Left ventricle myocardium superior (tissue), 1 donor: ENCODE results near the gene CEP41. TPM values are rescaled to one million over a fixed set of nuclear protein-coding genes. Genes with fewer than 3 reads are reported as not detected.
"Not testable (repeated sequence)": the region's sequence is repeated elsewhere in the genome, so short reads cannot be mapped to it uniquely, and the experiment has no call there.

ENCODE experiments used
- ATAC-seq: fragments of 200-7000 bp; cut with Tn5 transposase; one replicate; pipeline ENCODE4 v1.9.1; 2020; ENCODE audit warnings: mild to moderate bottlenecking, moderate library complexity
- DNase-seq: peaks from one replicate; pipeline ENCODE4 v3.0.0-alpha.2; 2020
- intact Hi-C: fragments of 100-400 bp; cut with micrococcal nuclease; formaldehyde crosslinking; loops from one replicate; pipeline ENCODE4 v1.11.0; 2022
- total RNA-seq: library from RNA; stranded (reverse); fragmentation: NEBNext Ultra II Directional; extraction: Animal tissue kit (Norgen Biotek cat#: 25700); gene quantifications from one replicate; pipeline ENCODE4 v1.2.1, GENCODE V29; 2021
- donor health status: DM: no; HTN: yes; CAD: no; lungs with severe emphysema.

The CEP41 gene
- total RNA-seq, 1 donor from 2014 or later = 4.9 TPM

GRCh38 chr7:130468612-130469011 is 27.8 kb upstream of the CEP41 start:
- no peak for ATAC-seq

GRCh38 chr7:130463553-130464434 is 23.0 kb upstream of the CEP41 start:
- ATAC-seq (no peak), DNase-seq (no peak)
- intact Hi-C loops = no loop called here

More at GRCh38 chr7:130468612-130469011, 27.8 kb upstream of the CEP41 start:
- DNase-seq = no peak
- intact Hi-C loops = no loop called here

GRCh38 chr7:130461272-130461671 is 20.5 kb upstream of the CEP41 start:
- ATAC-seq (no peak), DNase-seq (no peak)
- intact Hi-C loops = no loop called here

GRCh38 chr7:130458257-130458656 is 17.4 kb upstream of the CEP41 start:
- DNase-seq = no peak
- ATAC-seq = no peak
- intact Hi-C loops = no loop called here

GRCh38 chr7:130454959-130455358 is 14.1 kb upstream of the CEP41 start:
- DNase-seq = no peak
- ATAC-seq = no peak
- intact Hi-C loops = no loop called here

- no peak for ATAC-seq
- intact Hi-C loops = no loop called here
Measured at GRCh38 chr7:130452951-130453350, 12.1 kb upstream of the CEP41 start.

GRCh38 chr7:130451344-130451743 is 10.5 kb upstream of the CEP41 start:
- intact Hi-C loops, ATAC-seq, DNase-seq: not testable (repeated sequence)

More at GRCh38 chr7:130452951-130453350, 12.1 kb upstream of the CEP41 start:
- no peak for DNase-seq

GRCh38 chr7:130446259-130446658 is 5.4 kb upstream of the CEP41 start:
- intact Hi-C loops = no loop called here
- DNase-seq = no peak

GRCh38 chr7:130444751-130445407 is 4.1 kb upstream of the CEP41 start:
- DNase-seq (no peak), ATAC-seq (no peak)
- intact Hi-C loops = no loop called here

More at GRCh38 chr7:130446259-130446658, 5.4 kb upstream of the CEP41 start:
- ATAC-seq = no peak

GRCh38 chr7:130444234-130444633 is 3.4 kb upstream of the CEP41 start:
- ATAC-seq (no peak), DNase-seq (no peak)
- intact Hi-C loops = no loop called here

- DNase-seq (no peak), ATAC-seq (no peak)
- intact Hi-C loops = no loop called here
Measured at GRCh38 chr7:130442601-130443000, 1.8 kb upstream of the CEP41 start.

- DNase-seq (no peak), ATAC-seq (no peak)
- intact Hi-C loops = no loop called here
Measured at GRCh38 chr7:130441408-130441869, 623 bp upstream of the CEP41 start.

- no peak for DNase-seq
- ATAC-seq = no peak
- intact Hi-C loops = no loop called here
Measured at GRCh38 chr7:130436253-130436652, 4.6 kb downstream of the CEP41 start.

- DNase-seq (no peak), ATAC-seq (no peak)
- intact Hi-C loops = no loop called here
Measured at GRCh38 chr7:130435311-130435854, 5.4 kb downstream of the CEP41 start.

GRCh38 chr7:130433301-130433700 is 7.5 kb downstream of the CEP41 start:
- intact Hi-C loops = no loop called here
- ATAC-seq = no peak
- no peak for DNase-seq

- intact Hi-C loops = no loop called here
- DNase-seq (no peak), ATAC-seq (no peak)
Measured at GRCh38 chr7:130432886-130433285, 7.9 kb downstream of the CEP41 start.

GRCh38 chr7:130430841-130431666 is 9.8 kb downstream of the CEP41 start:
- DNase-seq (no peak), ATAC-seq (peak; percentile 66)
- intact Hi-C loops = no loop called here

GRCh38 chr7:130430115-130430514 is 10.7 kb downstream of the CEP41 start:
- ATAC-seq (no peak), DNase-seq (no peak)
- intact Hi-C loops = no loop called here

- intact Hi-C loops = no loop called here
- no peak for ATAC-seq
- no peak for DNase-seq
Measured at GRCh38 chr7:130429019-130429418, 11.8 kb downstream of the CEP41 start.
